RWPE1 (cell line): ENCODE data around the gene HOXA11.

Experiments used
- CTCF ChIA-PET: fragments of 350-600 bp; sonication (Branson Sonifier 250); formaldehyde crosslinking; extraction: SDS; loops from one replicate; lab custom pipeline; 2021; lab: Yijun Ruan, JAX
- POLR2A ChIA-PET: fragments of 400-600 bp; formaldehyde crosslinking; extraction: SDS; loops from one replicate; lab custom pipeline; 2020; ENCODE audit warnings: antibody characterized with exemption; ENCODE audit not compliant: low non-redundant PET; lab: Yijun Ruan, JAX
- DNase-seq: peaks from one replicate; pipeline ENCODE4 v3.0.0; 2012; ENCODE audit warnings: low spot score
- H3K27ac ChIP-seq: fragments of 450-650 bp; 2 replicates; pipeline ENCODE4 v1.5.1; 2017
- CTCF ChIP-seq: fragments of 450-650 bp; conservative IDR thresholded peaks from 2 replicates; pipeline ENCODE4 v1.5.1; 2017; ENCODE audit warnings: low read depth, mild to moderate bottlenecking

The HOXA11 gene

GRCh38 chr7:27198138-27198841, 13.3 kb upstream of the HOXA11 start:
- no peak for DNase-seq

GRCh38 chr7:27197137-27198042, 12.4 kb upstream of the HOXA11 start:
- H3K27ac ChIP-seq = no peak overlapping the region
- TF ChIP-seq CTCF = no peak
- no peak for DNase-seq
- ChIA-PET POLR2A (no interaction called here), CTCF (interaction anchor here (0.8 kb wide), 1 partner anchor 823 kb away, joined by 3 read pairs; no protein-coding TSS in a partner anchor)

More at GRCh38 chr7:27198138-27198841, 13.3 kb upstream of the HOXA11 start:
- POLR2A ChIA-PET = no interaction called here
- TF ChIP-seq CTCF = no peak
- H3K27ac ChIP-seq = peak overlapping the region; percentile 90
- CTCF ChIA-PET = interaction anchor here (0.8 to 1.6 kb wide), 4 partner anchors 12 to 822 kb away, joined by 3 to 5 read pairs (median 4); no protein-coding TSS in a partner anchor

GRCh38 chr7:27196287-27196767, 11.3 kb upstream of the HOXA11 start:
- ChIA-PET CTCF (interaction anchor here (0.5 to 1.5 kb wide), 19 partner anchors 10 to 1720 kb away, joined by 3 to 10 read pairs (median 4); partner anchors contain the start of genes HOXA10 and TAX1BP1), POLR2A (no interaction called here)
- no peak overlapping the region for H3K27ac ChIP-seq
- DNase-seq = no peak
- peak; percentile 85 for TF ChIP-seq CTCF

GRCh38 chr7:27194686-27195379, 9.8 kb upstream of the HOXA11 start:
- no peak for TF ChIP-seq CTCF
- POLR2A ChIA-PET = interaction anchor here (0.7 kb wide), 1 partner anchor 385 kb away, joined by 3 read pairs; no protein-coding TSS in a partner anchor
- no peak for DNase-seq
- H3K27ac ChIP-seq = no peak overlapping the region
- CTCF ChIA-PET = interaction anchor here (0.8 to 1.5 kb wide), 2 partner anchors 411 to 825 kb away, joined by 4 to 7 read pairs; no protein-coding TSS in a partner anchor

GRCh38 chr7:27194002-27194352, 8.9 kb upstream of the HOXA11 start:
- TF ChIP-seq CTCF = no peak
- peak overlapping the region; percentile 90 for H3K27ac ChIP-seq
- ChIA-PET CTCF (interaction anchor here (0.7 to 0.8 kb wide), 2 partner anchors 412 to 534 kb away, joined by 3 to 7 read pairs; no protein-coding TSS in a partner anchor), POLR2A (interaction anchor here (0.7 kb wide), 1 partner anchor 386 kb away, joined by 3 read pairs; no protein-coding TSS in a partner anchor)
- no peak for DNase-seq
